HG03354 (cell line): ENCODE measurements around the gene AGRP.

Experiments
- ATAC-seq: cut with Tn5 transposase; IDR thresholded peaks from one replicate; pipeline ENCODE4 v1.9.1; 2021; ENCODE audit warnings: mild to moderate bottlenecking; ENCODE audit not compliant: unreplicated experiment, poor library complexity, severe bottlenecking

The AGRP gene

GRCh38 chr16:67447508-67448076, 35.8 kb downstream of the AGRP start:
- no peak for ATAC-seq

GRCh38 chr16:67446968-67447507, 36.3 kb downstream of the AGRP start:
- ATAC-seq = no peak

GRCh38 chr16:67445913-67446907, 37.1 kb downstream of the AGRP start:
- ATAC-seq = no peak

GRCh38 chr16:67445441-67445912, 37.9 kb downstream of the AGRP start:
- no peak for ATAC-seq

GRCh38 chr16:67445126-67445426, 38.3 kb downstream of the AGRP start:
- no peak for ATAC-seq

DNA sequence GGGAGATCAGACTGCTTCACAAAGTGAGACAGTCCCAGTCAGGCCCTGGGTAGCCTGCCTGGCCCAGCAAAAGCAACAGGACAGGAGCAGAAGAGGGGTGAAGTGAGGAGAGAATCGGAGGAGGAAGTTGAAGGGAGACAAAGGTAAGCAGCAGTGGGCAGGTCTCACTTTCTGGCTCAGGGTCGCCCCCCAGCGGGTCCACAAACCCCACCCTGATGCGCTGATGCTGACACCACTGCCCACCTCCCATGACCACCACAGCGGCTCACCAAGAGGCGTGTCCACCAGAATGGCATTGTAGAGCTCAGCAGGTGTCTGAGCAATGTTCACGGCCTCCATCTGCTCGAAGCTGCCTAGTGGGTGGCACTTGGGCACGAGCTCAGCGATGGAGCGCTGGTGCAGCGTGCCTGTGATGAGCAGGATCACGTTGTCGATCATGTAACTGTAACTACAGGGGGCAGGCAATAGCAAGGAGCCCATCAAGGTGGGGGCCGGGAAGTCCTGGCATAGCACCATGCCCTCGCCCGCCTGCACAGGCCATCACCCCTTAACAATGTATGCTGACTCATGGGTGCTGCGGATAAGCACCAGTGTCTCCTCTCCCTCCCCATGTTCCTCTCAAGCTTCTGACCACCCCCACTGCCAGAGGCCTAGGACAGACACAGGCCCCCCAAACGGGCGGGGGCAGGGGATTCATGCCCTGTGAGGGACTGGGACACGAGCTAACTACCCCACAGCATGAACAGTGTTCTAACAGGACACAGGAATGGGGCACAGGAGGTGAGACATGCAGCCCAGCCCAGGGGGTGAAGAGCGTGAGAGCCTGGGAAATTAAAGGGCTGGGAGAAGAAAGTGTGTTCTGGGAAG, 38.9 kb downstream of the AGRP start:
- ATAC-seq = no peak

DNA sequence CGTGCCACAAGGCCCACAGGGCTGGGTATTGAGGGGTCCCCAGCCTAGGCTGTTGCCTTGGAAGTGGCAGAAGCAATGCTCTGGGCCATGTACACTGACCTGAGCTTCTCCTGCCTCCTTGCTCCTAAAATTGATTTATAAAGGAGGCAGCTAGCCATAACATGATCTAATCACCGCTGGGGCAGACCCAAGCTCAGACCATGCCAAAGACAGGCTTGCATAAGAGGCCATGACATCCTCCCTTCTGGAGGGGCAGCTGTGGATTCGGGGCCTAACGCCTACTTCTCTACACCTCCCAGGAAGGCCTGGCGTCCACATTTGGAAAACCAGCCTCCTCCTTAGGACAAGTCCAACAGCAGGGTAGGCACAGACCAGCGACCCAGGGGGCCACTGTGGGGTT, 40.1 kb downstream of the AGRP start:
- ATAC-seq = no peak

- no peak for ATAC-seq
These were observed 40.6 kb downstream of the AGRP start for GRCh38 chr16:67442581-67443255.

- no peak for ATAC-seq
These were observed 41.4 kb downstream of the AGRP start for GRCh38 chr16:67441907-67442306.

DNA sequence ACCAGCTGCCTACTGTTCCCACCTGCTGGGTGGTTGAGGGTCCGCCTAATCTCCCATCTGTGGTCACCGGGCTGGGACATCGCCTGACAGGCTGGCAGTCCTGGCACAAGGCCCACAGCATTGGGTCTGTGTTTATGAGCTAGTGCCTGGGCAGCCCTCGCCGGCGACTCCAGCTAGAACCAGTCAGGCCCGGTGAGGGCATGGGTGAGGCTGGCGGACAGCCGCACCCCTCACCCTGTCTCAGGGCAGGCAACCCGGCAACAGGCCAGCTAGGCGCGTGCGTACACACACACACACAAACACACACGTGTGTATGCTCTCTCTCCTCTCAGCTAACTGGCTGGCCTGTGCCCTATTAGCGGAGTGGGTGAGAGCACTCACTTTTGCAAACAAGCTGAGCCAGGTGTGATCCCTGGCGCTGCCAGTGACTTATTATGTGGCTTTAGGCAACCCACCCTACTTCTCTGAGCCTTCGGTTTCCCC, 42.0 kb downstream of the AGRP start:
- no peak for ATAC-seq

GRCh38 chr16:67438824-67439393, 44.4 kb downstream of the AGRP start:
- no peak for ATAC-seq

- ATAC-seq = no peak
These were observed 45.1 kb downstream of the AGRP start for GRCh38 chr16:67438098-67438791.

- no peak for ATAC-seq
These were observed 45.8 kb downstream of the AGRP start for GRCh38 chr16:67437513-67437912.

GRCh38 chr16:67436640-67437193, 46.6 kb downstream of the AGRP start:
- ATAC-seq = no peak

DNA sequence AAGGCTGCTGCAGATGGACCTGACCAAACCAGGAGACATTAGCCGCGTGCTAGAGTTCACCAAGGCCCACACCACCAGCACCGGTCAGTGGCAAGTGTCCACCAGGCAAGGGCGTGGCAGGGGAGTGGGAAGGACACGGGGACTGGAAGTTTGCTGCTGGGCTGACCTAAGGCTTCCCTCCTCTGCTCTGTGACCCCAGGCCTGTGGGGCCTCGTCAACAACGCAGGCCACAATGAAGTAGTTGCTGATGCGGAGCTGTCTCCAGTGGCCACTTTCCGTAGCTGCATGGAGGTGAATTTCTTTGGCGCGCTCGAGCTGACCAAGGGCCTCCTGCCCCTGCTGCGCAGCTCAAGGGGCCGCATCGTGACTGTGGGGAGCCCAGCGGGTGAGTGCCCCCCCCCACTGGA, 47.6 kb downstream of the AGRP start:
- no peak for ATAC-seq

GRCh38 chr16:67433131-67433719, 50.1 kb downstream of the AGRP start:
- ATAC-seq = no peak
